HEK293T (cell line): ENCODE measurements around the gene RBM38.
"Not testable (repeated sequence)": the region's sequence is repeated elsewhere in the genome, so short reads cannot be mapped to it uniquely, and the experiment has no call there.

ENCODE experiments used
- CTCF ChIA-PET: fragments of 350-600 bp; formaldehyde crosslinking; extraction: SDS; loops from one replicate; lab custom pipeline; 2021; ENCODE audit warnings: antibody characterized with exemption, inconsistent platforms; lab: Yijun Ruan, JAX
- POLR2A ChIA-PET: fragments of 350-600 bp; formaldehyde crosslinking; extraction: SDS; loops from one replicate; lab custom pipeline; 2020; ENCODE audit warnings: antibody characterized with exemption, inconsistent platforms; lab: Yijun Ruan, JAX
- DNase-seq: peaks from one replicate; pipeline ENCODE4 v3.0.0; 2012; ENCODE audit warnings: mixed read lengths; ENCODE audit errors: extremely low spot score
- ARNT ChIP-seq: fragments of 450-650 bp; IDR thresholded peaks from 2 replicates; pipeline ENCODE4 v1.6.1; 2017; ENCODE audit warnings: mild to moderate bottlenecking
- BHLHE40 ChIP-seq: fragments of 450-650 bp; IDR thresholded peaks from 2 replicates; pipeline ENCODE4 v1.6.1; 2016; ENCODE audit warnings: mild to moderate bottlenecking, moderate library complexity, borderline replicate concordance
- CTBP1 ChIP-seq: fragments of 450-650 bp; IDR thresholded peaks from 2 replicates; pipeline ENCODE4 v1.6.1; 2016; ENCODE audit warnings: borderline replicate concordance
- ELF4 ChIP-seq: fragments of 450-650 bp; IDR thresholded peaks from 2 replicates; pipeline ENCODE4 v1.6.1; 2017; ENCODE audit warnings: antibody characterized with exemption
- FOXA1 ChIP-seq: fragments of 450-650 bp; IDR thresholded peaks from 2 replicates; pipeline ENCODE4 v1.6.1; 2016; ENCODE audit warnings: mild to moderate bottlenecking
- FOXK2 ChIP-seq: fragments of 450-650 bp; IDR thresholded peaks from 2 replicates; pipeline ENCODE4 v1.6.1; 2016; ENCODE audit warnings: mild to moderate bottlenecking
- FOXM1 ChIP-seq: fragments of 450-650 bp; IDR thresholded peaks from 2 replicates; pipeline ENCODE4 v1.6.1; 2017; ENCODE audit warnings: mild to moderate bottlenecking, borderline replicate concordance
- HDGF ChIP-seq: fragments of 450-650 bp; IDR thresholded peaks from 2 replicates; pipeline ENCODE4 v1.6.1; 2017; ENCODE audit warnings: antibody characterized with exemption, borderline replicate concordance
- L3MBTL2 ChIP-seq: fragments of 450-650 bp; conservative IDR thresholded peaks from 2 replicates; pipeline ENCODE4 v1.6.1; 2016; ENCODE audit warnings: mild to moderate bottlenecking
- LEF1 ChIP-seq: fragments of 450-650 bp; IDR thresholded peaks from 2 replicates; pipeline ENCODE4 v1.6.1; 2017; ENCODE audit warnings: mild to moderate bottlenecking, borderline replicate concordance
- NFRKB ChIP-seq: fragments of 450-650 bp; IDR thresholded peaks from 2 replicates; pipeline ENCODE4 v1.6.1; 2016; ENCODE audit warnings: mild to moderate bottlenecking, moderate library complexity
- PKNOX1 ChIP-seq: fragments of 450-650 bp; IDR thresholded peaks from 2 replicates; pipeline ENCODE4 v1.6.1; 2016
- SP1 ChIP-seq: fragments of 450-650 bp; IDR thresholded peaks from 2 replicates; pipeline ENCODE4 v1.6.1; 2017
- SUZ12 ChIP-seq: fragments of 450-650 bp; IDR thresholded peaks from 2 replicates; pipeline ENCODE4 v1.6.1; 2016; ENCODE audit warnings: mild to moderate bottlenecking
- TARDBP ChIP-seq: fragments of 450-650 bp; IDR thresholded peaks from 2 replicates; pipeline ENCODE4 v1.6.1; 2016
- ZNF384 ChIP-seq: fragments of 450-650 bp; IDR thresholded peaks from 2 replicates; pipeline ENCODE4 v1.6.1; 2016

RBM38 gene

GRCh38 chr20:57429580-57430200 lies 38.5 kb downstream of the RBM38 start:
- no peak for DNase-seq
- ChIA-PET POLR2A (no interaction called here), CTCF (no interaction called here)
- no peak for TF ChIP-seq SUZ12

DNA sequence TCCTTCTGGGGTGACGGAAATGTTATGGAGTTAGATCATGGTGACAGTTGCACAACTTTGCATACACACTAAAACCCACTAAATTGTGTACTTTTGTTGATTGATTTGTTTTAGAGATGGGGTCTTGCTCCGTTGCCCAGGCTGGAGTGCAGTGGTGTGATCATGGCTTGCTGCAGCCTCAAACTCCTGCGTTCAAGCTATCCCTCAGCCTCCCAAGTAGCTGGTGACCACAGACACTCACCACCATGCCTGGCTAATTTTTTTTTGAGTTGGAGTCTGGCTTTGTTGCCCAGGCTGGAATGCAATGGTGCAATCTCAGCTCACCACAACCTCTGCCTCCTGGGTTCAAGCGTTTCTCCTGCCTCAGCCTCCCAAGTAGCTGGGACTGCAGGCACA lies 39.0 kb downstream of the RBM38 start:
- POLR2A ChIA-PET, CTCF ChIA-PET, DNase-seq: not testable (repeated sequence)

- ChIA-PET POLR2A (no interaction called here), CTCF (no interaction called here)
- DNase-seq: no peak
Measured at GRCh38 chr20:57431539-57431835, 40.3 kb downstream of the RBM38 start.

DNA sequence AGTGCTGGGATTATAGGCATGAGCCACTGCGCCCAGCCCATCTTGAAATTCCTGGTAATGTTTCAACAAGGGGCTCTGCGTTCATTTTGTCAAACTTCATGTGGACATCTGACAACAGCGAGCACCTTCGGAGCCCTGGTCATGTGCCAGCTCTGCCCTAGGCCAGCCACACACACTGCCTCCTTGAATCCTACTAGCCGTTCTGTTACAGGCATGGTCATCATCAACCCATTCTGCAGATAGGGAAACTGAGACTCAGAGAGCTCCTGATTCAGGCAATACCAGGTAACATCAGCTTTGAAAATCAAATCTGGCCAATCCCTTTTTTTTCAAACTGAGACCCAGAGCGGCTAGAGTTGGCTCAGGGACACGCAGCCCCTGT lies 41.3 kb downstream of the RBM38 start:
- TF ChIP-seq TARDBP: no peak
- no peak for TF ChIP-seq HDGF
- TF ChIP-seq ARNT: no peak
- TF ChIP-seq SP1: no peak
- no peak for TF ChIP-seq LEF1
- no peak for TF ChIP-seq FOXK2
- TF ChIP-seq FOXA1: no peak
- no peak for TF ChIP-seq ZNF384
- no peak for TF ChIP-seq FOXM1
- TF ChIP-seq CTBP1: no peak
- TF ChIP-seq L3MBTL2: no peak
- no peak for TF ChIP-seq SUZ12
- no peak for TF ChIP-seq BHLHE40
- no peak for TF ChIP-seq ELF4
- ChIA-PET POLR2A (no interaction called here), CTCF (no interaction called here)
- DNase-seq: no peak

More at GRCh38 chr20:57431539-57431835, 40.3 kb downstream of the RBM38 start:
- TF ChIP-seq FOXA1 (no peak), FOXK2 (no peak), ARNT (no peak), SP1 (no peak), ELF4 (no peak), L3MBTL2 (no peak)

DNA sequence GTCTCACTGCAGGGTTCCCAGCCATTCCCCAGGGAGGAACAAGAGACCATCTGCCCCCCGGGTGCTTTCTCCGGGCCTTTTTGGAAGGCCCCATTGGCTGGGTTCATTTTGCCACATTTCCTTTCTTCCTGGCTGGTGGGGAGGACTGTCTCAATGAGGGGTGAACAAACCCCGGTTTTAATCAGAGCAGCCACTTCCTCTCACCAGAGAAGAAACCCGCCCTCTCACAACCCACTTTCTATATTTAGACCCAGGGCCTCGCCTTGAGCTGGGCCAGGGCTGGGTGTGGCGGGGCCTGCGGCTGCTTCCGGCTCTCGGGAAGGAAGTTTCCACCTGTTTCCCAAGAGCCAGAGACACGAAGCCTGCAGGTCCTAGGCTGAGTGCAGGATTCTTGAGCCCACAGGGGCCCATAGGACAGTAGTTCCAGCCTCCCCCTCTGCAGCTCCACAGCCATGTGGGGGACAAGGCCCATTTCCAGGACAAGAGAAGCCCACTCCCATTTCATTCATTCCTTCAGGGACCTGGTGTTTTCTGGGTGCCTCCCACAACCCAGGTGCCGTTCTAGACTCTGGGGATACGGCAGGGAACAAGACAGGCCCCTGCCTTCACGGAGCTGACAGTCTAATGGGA lies 41.8 kb downstream of the RBM38 start:
- POLR2A ChIA-PET: no interaction called here
- DNase-seq: no peak
- no peak for TF ChIP-seq BHLHE40
- no peak for TF ChIP-seq TARDBP
- TF ChIP-seq NFRKB: no peak
- TF ChIP-seq FOXM1: no peak
- no peak for TF ChIP-seq HDGF
- TF ChIP-seq FOXK2: no peak
- CTCF ChIA-PET: no interaction called here

DNA sequence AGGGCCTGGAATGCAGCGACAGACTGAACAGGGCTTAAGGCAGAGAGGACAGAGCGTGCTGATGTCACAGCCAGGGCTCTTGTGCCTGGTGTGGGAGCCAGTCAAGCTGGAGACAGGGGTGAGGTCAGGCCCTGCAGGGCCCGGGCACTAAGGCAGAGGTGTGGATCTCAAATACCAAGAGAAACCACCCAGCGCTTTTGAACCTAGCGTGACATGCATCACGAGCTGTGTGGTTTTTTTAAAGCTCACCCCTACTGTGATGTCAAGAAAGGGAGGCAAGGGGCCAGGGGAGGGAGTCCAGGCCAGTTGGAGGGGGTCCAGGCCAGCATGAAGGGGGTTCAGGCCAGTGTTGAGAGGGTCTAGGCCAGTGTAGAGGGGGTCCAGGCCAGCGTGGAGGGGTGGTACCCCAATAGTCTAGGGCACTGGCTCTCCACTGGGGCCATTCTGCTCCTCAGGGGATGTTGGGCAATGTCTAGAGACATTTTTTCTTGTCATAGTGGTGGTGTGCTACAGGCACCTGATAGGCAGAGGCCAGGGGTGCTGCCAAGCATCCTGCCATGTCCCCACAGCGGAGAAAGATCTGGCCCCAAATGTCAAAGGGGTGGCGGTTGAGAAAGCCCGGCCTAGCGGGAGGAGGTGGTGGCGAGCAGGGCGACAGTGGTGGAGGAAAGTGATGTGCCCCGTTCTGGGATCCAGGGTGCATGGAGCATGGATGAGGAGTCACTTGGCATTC lies 42.6 kb downstream of the RBM38 start:
- TF ChIP-seq L3MBTL2 (no peak), HDGF (no peak), FOXA1 (no peak), SUZ12 (no peak), TARDBP (no peak), ELF4 (no peak), FOXK2 (no peak), CTBP1 (no peak), ARNT (no peak), ZNF384 (no peak), NFRKB (no peak), BHLHE40 (no peak), SP1 (no peak), PKNOX1 (no peak), FOXM1 (no peak), LEF1 (no peak)
- CTCF ChIA-PET: no interaction called here
- POLR2A ChIA-PET: no interaction called here
- no peak for DNase-seq

DNA sequence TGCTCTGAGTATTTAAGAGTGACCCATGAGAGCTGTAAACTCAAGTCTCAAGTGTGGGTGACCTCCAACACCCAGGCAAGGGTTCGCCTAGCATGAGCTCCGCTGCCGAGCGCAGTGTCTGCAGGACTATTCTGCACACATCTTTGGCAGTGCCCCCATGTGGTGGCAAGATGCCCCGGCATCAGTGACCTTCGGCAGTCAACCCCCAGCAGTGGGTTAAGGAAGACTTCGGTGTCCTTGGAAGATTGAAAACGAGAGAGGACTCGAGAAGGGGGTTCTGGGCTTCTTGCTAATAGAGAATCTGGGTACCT lies 43.1 kb downstream of the RBM38 start:
- ChIA-PET POLR2A (no interaction called here), CTCF (no interaction called here)
- no peak for DNase-seq
- TF ChIP-seq FOXM1 (no peak), HDGF (no peak), NFRKB (no peak), PKNOX1 (no peak), TARDBP (no peak), SP1 (no peak), SUZ12 (no peak)

DNA sequence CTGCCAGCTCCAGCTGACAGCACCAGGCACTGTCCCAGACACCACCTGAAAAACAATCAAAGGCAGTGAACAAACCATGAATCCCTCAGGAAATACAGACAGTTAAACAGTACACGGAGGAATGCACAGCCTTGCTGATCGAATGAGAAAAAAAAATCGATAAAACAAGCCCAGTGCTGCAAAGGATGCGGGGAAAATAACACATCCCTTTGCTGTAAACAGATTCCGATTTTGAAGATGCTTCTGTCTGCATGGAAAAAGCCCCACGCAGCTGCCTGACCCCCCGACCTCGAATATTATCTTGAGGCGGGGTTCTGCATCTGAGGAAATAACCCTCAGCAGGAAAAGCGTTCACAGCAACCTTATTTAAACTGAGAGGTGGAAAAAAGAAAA lies 43.9 kb downstream of the RBM38 start:
- ChIA-PET CTCF (no interaction called here), POLR2A (no interaction called here)
- DNase-seq: no peak
- no peak for TF ChIP-seq L3MBTL2
- TF ChIP-seq HDGF: no peak
